CD4-positive, alpha-beta T cell treated with Interleukin-12 subunit alpha and Interleukin-12 subunit beta, for 1 hour (primary cell): Measurements from ENCODE around the gene VDAC2.
"Not testable (repeated sequence)": the region's sequence is repeated elsewhere in the genome, so short reads cannot be mapped to it uniquely, and the experiment has no call there.

Experiments used
- DNase-seq: peaks from one replicate; pipeline ENCODE4 v3.0.0-alpha.2; 2020

Gene VDAC2

GRCh38 chr10:75210282-75211006 is at the start of gene VDAC2:
Gene VDAC2, plus strand, starts transcription at chr10:75210796. Its CDS starts 363 bp downstream, at chr10:75211159.
- DNase-seq = peak; percentile 97

GRCh38 chr10:75165684-75166622 is 44.6 kb upstream of the VDAC2 start:
- DNase-seq = peak; percentile 41

GRCh38 chr10:75166623-75166972 is 44.0 kb upstream of the VDAC2 start:
- DNase-seq = no peak

- no peak for DNase-seq
Observed at GRCh38 chr10:75168275-75168674, 42.3 kb upstream of the VDAC2 start.

- no peak for DNase-seq
Observed at GRCh38 chr10:75170215-75170614, 40.4 kb upstream of the VDAC2 start.

GRCh38 chr10:75175046-75175445 is 35.5 kb upstream of the VDAC2 start:
- DNase-seq = no peak

- no peak for DNase-seq
Observed at GRCh38 chr10:75176046-75176445, 34.5 kb upstream of the VDAC2 start.

- DNase-seq = no peak
Observed at GRCh38 chr10:75176736-75177135, 33.9 kb upstream of the VDAC2 start.

- no peak for DNase-seq
Observed at GRCh38 chr10:75179657-75180177, 30.9 kb upstream of the VDAC2 start.

- DNase-seq = no peak
Observed at GRCh38 chr10:75180592-75180991, 30.0 kb upstream of the VDAC2 start.

- no peak for DNase-seq
Observed at GRCh38 chr10:75181073-75181472, 29.5 kb upstream of the VDAC2 start.

GRCh38 chr10:75186310-75186709 is 24.3 kb upstream of the VDAC2 start:
- DNase-seq = no peak

GRCh38 chr10:75187961-75188426 is 22.6 kb upstream of the VDAC2 start:
- DNase-seq = peak; percentile 83

- not testable (repeated sequence) for DNase-seq
Observed at GRCh38 chr10:75188522-75188921, 22.1 kb upstream of the VDAC2 start.

GRCh38 chr10:75189266-75190096 is 21.1 kb upstream of the VDAC2 start:
- DNase-seq = no peak

- no peak for DNase-seq
Observed at GRCh38 chr10:75191821-75192568, 18.6 kb upstream of the VDAC2 start.

- DNase-seq = not testable (repeated sequence)
Observed at GRCh38 chr10:75194625-75195024, 16.0 kb upstream of the VDAC2 start.

- no peak for DNase-seq
Observed at GRCh38 chr10:75195035-75195763, 15.4 kb upstream of the VDAC2 start.

- DNase-seq = no peak
Observed at GRCh38 chr10:75197066-75197465, 13.5 kb upstream of the VDAC2 start.

- DNase-seq = no peak
Observed at GRCh38 chr10:75197906-75198305, 12.7 kb upstream of the VDAC2 start.

GRCh38 chr10:75199949-75200348 is 10.6 kb upstream of the VDAC2 start:
- not testable (repeated sequence) for DNase-seq
